Hepatic stellate cell (primary cell): Measurements from ENCODE around the gene RPL19.
A peak's percentile ranks its signal among the peaks of the same experiment; 100 is the strongest.

Source experiments
- DNase-seq: peaks from one replicate; pipeline ENCODE4 v3.0.0; 2011; ENCODE audit warnings: low spot score

RPL19 gene

DNA sequence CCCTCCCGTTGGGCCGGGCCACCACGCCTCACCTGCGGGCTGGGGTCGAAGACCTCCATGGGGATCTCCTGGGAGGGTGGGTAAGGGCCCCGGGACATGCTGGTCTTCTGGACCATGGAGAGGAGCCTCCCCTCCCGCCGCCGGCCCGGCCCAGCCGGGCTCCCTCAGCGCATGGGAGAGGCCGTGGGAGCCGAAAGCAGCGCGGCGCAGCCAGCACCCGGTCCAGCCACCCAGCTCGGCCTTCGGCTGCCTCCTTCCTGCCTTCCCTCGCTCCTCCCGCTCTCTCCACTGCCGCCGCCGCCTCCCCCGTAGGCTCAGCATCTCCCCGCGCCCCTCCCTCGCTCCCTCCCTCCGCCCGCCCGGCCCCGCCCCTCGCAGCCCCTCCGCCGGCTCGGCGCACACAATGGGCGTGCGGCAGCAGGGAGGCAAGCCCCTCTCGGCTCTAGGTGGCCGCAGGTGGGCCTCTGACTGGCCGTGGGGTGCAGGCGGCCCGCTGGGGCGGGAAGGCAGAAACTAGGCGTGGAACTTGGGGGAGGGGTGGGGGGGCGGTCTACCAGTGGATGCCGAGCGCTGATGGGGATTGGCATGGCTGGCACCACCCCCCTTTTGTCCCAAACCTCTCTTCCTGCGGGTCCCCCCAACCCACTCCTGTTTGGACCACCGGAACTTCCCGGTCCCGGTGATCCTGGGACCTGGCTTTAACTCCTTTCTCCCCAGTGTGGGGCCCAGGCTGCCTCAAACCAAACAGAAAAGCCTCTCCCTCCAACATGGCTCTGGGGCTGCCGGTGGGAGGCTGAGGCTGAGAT lies 2.5 kb upstream of the RPL19 start, which contains the start of gene CACNB1:
TSS of gene CACNB1 (minus strand) at position 290 of the 806 bp plus-strand sequence. CDS start at position 116, 174 bp downstream.
- DNase-seq = peak; percentile 94

DNA sequence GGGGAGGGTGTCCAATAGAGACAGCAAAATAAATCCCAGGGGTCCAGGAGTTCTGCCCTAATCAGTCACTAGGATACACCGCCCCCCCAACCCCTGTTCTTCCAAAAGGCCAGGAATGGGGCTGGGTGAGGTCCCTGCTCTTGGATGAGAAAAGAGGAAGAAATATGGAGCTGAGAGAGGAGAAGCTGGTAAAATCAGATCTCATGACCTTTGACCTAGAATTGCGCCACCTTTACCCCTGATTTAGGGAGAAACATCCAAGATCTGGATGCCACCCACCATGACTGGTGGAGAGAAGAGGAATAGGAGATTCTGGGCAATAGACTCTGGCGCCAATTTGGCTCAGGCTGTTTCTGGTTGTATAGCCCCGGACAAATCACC lies 1.9 kb upstream of the RPL19 start:
- no peak for DNase-seq

DNA sequence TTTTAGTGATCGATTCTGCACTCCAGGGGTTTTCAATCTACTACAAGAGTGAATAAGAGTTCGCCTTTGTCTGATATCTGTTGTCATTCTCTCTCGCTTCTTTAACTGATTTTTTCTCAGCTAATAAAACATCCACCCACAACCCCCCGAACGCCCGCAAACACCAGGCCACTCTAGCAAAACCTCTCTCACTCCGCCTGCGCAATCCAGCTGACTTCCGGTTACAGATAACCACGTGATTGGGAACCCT lies 338 bp upstream of the RPL19 start:
- peak; percentile 98 for DNase-seq

DNA sequence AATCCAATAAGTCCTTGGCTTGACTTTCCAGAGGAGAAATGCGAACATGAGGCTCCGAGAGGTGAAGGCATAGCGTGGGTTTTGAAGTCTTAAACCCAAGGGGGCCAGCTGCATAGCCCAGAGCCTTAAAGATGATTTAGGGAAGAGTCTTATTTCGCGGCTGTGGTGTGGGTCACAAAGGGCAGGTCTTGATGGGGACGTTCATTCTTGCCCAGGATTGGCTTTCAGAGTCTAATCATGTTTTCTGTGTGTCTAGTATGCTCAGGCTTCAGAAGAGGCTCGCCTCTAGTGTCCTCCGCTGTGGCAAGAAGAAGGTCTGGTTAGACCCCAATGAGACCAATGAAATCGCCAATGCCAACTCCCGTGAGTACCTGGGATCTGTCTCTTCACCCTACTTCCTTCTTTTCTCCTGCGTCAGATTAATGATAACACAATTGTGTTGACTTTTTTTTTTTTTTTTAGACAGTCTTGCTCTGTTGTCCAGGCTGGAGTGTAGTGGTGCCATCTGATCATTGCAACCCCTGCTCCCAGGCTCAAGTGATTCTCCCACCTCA lies 951 bp downstream of the RPL19 start:
- no peak for DNase-seq

DNA sequence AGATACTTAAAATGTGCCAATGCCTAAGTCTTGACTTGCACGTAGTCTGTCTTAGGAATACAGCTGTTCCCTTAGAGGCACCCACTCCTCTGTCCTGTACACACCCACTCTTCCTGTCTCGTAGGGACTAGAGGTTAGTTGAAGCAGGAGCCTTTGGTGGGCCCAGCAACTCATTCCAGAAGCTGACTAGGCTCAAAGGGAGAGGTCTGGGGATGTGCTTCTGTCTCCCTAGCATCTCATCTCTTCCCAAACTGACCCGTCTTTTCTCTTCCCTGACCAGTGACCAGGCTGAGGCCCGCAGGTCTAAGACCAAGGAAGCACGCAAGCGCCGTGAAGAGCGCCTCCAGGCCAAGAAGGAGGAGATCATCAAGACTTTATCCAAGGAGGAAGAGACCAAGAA lies 4.2 kb downstream of the RPL19 start:
- DNase-seq = no peak

DNA sequence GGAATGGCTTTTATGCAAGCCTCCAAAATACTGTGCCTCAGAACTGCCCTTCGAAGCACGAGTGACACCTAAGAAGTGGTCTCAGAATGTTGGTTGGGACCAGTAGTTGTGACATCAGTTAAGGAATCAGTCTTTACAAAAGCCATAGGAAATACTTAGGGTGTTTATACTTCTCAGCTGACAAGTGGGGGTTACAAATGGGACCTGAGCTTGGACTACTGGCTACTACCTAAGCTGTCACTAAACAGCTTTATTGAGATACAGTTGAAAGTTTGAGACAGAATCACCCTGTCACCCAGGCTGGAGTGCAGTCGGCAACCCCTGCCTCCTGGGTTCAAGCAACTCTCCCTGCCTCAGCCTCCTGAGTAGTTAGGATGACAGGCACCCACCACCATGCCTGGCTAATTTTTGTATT lies 5.0 kb downstream of the RPL19 start:
- no peak for DNase-seq

DNA sequence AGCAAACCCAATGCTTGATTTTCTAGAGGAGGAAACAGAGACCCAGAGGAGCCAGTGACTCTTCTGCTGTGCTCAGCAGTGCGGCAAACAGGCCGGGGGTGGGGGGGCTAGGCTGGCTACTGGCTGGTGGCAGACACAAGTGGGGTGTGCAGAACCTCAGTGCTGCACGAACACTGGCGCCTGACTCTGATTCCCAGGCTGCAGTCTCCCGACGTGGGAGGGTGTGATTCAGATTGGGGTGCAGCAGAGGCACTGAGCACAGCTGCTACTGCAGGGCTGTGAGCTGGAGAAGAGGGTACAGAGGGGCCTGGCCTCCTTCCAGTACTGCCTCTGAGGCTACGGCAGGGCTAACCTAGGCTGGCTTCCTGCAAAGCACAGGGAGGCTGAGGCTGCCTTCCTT lies 8.1 kb downstream of the RPL19 start:
- no peak for DNase-seq

DNA sequence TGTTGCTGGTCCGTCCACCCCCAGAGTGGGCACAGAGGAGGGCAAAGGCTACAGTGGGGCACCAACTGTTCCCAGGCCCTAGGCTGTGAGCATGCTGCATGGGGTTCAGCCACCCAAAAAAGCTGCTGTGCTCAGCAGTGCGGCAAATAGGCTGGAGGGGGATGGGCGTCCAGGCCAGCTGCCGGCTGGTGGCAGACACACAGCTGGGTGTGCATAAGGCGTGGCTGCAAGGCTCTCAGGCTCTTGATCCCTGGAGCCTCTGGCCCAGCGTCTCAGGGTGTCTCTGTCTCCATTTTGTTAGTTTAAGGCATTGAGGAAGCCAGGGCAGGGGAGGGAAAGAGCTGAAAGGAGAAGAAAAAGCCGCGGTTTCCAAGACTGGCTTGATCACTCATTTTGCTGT lies 8.8 kb downstream of the RPL19 start:
- DNase-seq = no peak

DNA sequence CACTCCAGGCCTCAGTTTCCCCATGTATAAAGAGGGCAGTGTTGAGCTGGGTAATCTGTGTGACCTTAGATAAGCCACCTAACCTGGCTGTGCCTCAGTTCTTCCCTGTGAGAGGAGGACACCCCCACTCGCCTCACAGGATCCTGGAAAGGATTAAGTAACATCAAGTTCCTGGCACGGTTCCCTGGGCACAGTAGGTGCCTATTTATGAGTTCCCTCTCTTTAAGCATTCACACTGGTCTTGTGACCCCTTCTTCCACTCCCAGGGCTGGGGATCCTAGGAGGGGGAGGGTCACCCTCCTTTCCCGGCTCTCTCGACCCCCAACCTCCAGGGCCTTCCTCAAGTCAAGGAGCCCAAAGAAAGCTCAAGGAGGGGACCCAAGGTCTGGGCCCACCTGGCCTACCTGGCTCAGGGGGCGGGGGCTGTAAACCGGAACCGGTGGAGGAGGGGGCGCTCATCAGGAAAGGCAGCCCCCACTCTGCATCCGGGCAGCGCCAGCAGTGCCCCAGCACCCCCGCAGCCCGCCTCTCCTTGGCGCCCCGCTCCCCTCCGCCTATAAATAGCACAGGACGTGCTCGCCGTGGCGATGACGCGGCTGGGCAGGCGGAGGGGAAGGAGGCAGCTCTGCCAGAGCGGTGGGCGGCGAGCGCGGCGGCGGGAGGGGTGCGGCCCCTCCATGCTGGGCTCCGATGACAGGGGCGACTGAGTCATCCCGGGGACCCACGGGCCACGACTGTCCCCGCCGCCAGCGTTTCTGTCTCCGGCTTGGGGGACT lies 9.4 kb downstream of the RPL19 start:
- peak; percentile 75 for DNase-seq

DNA sequence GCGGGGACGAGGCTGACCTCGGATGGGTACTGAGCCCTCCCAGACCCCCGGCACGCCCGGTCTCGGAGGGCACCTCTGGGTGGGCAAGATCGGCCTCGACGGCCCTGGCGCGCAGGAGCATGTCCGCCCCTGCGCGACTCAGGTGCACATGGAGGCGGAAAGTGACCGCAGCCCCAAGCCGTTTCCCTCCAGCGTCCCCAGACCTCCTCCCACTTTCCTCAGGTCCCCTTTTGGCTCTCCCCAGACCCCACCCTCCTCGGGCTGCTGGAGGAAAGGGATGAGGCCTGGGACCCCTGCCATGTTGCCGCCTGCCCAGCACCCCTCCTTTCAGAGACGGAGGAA lies 10.0 kb downstream of the RPL19 start:
- no peak for DNase-seq

DNA sequence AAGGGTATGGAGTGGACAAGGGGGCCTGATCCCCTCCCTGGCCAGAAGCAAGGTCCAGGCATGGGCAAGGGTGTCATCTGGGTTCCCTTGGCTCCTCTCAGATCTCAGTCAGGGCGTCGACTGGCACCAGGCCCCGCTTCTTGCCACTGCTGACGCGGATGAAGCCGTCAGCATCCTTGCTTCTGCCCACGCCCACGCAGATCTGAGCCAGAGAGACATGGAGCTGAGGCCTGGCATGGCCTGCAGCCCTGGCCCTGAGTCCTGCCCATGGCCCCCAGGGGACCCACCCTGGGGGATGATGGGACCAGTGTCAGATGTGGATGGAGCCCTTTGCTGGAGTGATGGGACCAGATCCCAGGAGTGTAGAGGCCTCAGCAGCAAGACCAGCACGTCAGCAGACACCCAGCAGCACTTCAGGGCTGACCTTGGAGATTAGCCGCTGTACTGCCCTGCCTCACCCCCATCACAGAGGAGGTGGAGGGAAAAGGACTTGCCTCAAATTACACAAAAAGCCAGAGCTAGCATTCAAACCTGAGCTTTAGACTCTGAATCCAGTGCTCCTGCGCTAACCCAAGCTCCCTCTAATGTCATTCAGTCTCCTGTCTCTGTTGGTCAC lies 12.2 kb downstream of the RPL19 start:
- no peak for DNase-seq

DNA sequence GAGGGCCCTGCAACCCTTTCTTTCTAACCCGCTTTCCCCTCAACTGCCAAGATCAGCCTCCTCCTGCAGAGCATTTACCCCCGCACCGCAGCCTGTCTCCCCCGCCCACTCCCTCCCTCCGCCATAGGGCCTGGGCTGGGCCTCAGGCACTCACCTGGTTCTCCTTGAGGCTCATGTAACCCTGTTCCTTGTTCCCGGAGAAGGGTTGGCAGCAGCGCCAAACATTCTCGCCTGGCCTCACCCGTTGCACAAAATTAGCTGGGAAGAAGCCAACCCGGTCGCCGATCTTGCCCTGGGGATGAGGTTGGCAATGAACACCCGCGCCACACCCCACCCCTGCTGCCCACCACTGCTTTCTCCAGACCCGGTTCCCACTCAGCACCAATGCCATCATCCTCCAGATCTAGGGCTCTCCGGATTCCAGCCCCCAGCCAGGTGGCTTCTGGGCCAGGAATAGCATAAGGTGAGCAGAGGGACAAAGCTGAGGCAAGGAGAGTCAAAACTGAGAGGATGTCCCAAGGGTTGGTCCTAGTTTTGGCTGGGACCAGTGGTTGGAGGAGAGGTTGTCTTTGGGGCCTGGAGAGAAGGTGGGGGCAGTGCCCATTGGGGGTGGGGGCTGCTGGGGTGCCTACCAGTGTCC lies 12.9 kb downstream of the RPL19 start:
- no peak for DNase-seq

DNA sequence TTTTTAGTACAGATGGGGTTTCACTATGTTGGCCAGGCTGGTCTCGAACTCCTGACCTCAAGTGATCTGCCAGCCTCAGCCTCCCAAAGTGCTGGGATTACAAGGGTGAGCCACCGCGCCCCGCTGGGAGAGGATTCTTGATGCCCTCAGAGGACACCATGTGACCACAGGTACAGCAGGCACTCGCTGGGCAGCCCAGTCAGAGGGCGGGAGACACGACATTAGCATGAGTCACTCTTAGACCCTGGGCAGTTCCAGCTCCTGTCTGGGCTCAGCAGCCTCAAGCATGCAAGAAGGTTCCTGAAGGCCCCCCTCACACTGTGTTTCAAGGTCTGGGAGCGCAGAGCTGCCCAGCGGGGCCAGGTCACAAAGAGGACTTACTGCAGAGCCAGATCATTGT lies 13.8 kb downstream of the RPL19 start:
- no peak for DNase-seq

DNA sequence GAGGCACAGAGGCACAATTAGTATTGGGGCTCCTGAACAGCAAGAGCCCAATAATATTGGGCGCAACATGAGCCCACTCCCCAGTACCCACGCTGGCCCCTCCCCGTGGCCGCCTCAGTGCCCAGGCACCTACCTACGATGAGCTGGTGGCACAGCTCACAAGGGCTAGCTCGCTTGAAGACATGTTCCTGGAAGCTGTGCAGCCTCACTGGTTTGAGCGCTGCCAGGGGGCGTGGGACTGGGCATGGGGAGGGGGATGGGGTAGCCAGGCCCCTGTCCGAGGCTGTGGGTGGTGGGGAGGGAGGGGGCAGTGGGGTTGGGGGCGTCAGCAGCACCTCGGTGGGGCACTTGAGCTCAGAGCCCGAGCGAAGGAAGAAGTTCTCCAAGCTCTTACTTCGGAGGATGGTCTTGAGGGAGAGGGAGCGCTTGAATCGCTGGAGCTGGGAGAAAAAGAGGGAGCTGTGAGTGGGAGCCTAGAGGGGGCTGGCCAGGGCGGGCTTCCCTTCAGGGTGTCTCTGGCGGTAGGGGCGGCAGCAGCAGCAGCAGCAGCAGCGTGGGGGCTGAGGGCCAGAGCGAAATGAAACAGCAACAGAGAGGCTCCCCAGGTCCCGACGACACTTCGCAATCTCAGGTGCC lies 17.8 kb downstream of the RPL19 start:
- DNase-seq = no peak

DNA sequence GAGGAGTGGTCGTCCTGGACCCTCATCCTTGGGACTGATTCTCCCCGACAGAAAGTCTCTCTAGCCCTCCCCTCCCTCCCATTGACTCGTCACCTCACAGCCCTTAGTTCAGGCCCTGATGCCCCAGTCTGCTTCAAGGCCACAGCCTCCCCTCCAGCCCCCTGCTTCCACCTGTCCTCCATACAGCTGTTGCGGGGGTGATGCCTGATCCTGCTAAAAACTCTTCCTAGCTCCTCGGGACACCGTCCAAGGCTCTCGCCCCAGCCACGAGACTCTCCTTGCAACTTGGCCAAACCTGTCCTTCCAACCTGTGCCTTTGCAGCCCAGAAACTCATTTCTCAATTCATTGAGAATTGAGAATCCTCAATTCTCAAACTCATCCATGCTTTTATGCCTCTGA lies 18.8 kb downstream of the RPL19 start:
- no peak for DNase-seq

DNA sequence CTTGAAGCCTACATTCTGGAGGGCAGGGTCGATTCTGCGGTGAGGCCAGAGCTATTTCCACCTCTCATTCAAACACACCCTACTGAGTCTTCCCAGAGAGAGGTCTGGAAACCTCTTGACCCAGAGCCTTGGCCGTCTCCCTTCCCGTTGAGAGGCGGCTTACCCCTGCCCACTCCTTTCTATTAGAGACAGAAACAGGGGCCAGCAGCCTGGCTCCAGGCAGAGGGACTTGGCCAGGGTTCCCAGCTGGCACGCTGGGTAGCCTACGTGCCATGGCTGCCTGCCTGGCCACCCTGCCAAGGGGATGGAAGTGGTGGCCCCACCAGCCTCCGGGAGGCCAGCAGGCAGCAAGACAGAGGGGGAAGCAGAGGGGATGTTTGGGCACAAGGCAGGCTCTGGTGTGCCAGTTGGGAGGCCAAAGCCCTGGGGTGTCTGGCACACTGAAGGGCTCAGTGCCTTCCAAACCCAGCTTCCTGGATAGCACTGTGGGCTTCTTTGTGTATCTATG lies 19.6 kb downstream of the RPL19 start:
- DNase-seq = no peak

DNA sequence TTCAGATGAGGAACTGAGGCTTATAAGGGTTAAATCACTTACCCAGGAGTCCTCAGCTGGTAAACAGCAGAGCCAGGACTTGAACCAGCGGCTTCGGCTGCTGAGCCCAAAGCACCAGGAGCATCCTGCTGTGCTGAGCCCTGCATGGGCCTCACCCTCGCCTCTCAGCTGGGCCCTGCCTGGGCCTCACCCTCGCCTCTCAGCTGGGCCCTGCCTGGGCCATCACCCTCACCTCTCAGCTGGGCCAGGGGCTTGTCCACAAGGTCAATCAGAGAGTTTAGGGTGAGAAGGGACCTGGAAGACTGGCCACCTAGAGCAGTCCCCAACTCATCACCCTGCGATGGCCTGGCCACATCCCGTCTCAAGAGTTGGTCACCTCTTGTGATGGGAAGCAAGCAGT lies 21.5 kb downstream of the RPL19 start:
- no peak for DNase-seq

DNA sequence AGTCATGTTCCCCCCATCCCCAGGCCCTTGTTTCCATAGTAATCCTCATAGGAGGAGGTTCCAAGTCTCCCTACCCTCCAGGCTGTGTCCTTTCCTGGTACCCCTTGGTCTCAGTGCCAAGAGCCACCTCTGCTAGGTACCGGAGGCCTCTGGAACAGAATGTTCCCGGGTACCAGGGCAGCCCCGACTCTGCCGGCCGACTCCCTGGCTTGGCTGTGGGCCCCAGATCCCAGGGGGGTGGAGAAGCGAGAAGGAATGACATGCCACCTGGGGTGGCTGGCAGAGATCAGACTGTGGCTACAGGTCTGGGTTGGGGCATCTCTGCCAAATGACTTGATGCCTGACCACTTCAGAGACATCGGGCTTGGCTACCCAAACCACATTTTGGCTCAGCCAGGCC lies 22.1 kb downstream of the RPL19 start:
- no peak for DNase-seq

DNA sequence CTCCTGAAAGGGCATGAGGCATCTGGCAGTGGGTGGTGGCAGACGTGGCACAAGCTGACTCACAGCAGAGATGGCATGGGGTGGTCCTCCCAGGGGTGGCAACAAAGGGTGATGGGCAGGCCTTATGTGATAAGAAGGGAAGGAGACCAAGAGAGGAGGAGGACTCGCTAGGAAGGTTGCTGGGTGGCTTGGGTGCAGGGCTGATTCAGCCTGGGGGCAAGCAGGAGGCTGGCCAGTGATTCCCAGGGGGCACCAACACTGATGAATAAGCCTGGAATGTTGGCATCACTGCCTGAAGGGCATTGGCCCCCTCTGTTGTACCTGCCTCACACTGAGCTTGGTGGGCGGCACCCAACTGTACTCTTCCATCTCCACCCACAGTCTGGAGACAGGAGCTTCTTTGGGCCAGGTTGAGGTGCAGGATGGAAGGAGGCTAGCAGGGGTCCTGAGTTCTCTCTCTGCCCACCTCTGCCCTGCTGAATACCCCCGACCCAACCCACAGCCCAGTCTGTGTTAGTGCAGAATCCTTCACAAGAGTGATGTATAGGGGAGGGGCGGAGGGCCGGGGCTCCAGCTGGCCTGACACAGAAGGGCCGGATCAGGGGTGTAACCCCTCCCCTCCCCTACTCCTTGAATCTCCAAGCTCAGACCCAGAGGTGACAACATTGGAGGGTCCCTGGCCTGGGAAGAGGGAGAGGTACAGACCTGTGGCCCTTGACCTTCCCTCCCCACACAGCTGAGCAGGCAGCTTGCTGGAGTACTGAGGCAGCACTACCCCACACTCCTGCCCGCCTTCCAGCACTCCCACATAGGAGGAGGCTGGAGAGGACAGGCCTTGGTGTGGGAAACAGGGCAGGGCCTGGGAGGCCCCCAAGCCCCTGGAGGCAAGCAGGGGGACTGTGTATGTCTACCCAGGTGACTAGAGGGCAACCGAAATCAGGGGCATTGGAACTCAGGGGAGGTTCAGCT lies 23.1 kb downstream of the RPL19 start:
- DNase-seq = no peak

DNA sequence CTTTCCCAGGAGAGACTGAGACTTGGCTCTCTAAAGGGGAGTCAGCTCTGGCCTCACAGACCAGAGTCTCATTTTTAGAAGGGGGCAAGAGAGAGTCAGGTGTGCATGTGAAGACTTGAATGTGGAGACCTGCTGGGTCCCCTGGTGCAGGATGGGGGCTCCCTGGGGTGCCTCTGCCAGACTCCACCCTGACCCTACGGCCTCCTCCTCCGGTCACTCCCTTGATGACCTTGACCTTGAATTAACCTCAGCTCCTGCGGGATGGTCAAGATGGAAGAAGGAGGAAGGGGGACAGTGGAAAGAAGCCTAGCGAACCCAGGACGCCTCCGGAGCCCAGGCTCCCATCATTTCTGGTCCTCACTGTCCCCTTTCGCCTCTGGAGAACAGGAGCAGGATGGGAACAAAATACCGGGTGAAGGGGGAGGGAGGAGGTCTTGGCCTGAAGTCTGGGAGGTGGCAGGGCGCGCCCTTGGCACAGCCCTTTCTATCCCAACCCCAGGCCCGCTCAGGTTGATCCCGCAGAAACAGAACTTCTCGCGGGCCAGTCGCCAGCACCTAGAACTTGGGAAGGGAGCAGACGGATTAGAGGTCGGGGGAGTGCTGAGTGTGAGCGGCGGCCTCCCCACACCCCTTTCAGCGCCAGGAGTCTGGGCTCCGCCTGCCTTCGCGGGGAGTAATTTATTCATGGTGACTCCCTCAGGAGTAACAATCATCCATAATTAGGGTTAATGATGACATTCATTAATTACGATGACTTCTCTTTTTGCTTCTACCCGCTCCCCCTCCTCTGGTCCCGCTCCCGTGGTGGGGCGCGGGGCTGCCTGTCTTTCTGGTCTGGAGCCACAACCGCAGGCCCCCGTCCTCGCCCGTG lies 24.1 kb downstream of the RPL19 start:
- no peak for DNase-seq
